Endodermal cell (in vitro differentiated cells): ENCODE results near the gene KCTD3. TPM values are rescaled to one million over a fixed set of nuclear protein-coding genes. Genes with fewer than 3 reads are reported as not detected.

ENCODE experiments used
- DNase-seq: peaks from one replicate; pipeline ENCODE4 v3.0.0-alpha.2; 2017
- H3K27ac ChIP-seq: 2 replicates; pipeline ENCODE4 v1.5.1; 2013; ENCODE audit warnings: mild to moderate bottlenecking, low read depth, low read length, moderate library complexity
- H3K27me3 ChIP-seq: 2 replicates; pipeline ENCODE4 v1.6.1; 2013; ENCODE audit warnings: mild to moderate bottlenecking, low read length, moderate library complexity; ENCODE audit not compliant: insufficient read depth, control insufficient read depth, poor library complexity, severe bottlenecking
- H3K36me3 ChIP-seq: 2 replicates; pipeline ENCODE4 v1.7.0; 2013; ENCODE audit warnings: mild to moderate bottlenecking, low read length, moderate library complexity; ENCODE audit not compliant: control insufficient read depth, insufficient read depth
- H3K4me1 ChIP-seq: one replicate; pipeline ENCODE4 v1.7.0; 2013; ENCODE audit warnings: low read length; ENCODE audit not compliant: control insufficient read depth, insufficient read depth
- H3K4me3 ChIP-seq: 2 replicates; pipeline ENCODE4 v1.5.1; 2013; ENCODE audit warnings: mild to moderate bottlenecking, low read length, moderate library complexity
- H3K9ac ChIP-seq: 2 replicates; pipeline ENCODE4 v1.6.1; 2013; ENCODE audit warnings: mild to moderate bottlenecking, low read length, moderate library complexity; ENCODE audit not compliant: poor library complexity, severe bottlenecking; ENCODE audit errors: extremely low read depth
- H3K9me3 ChIP-seq: 2 replicates; pipeline ENCODE4 v1.6.1; 2013; ENCODE audit warnings: mild to moderate bottlenecking, low read length, moderate library complexity; ENCODE audit not compliant: control insufficient read depth
- H3K27ac Mint-ChIP-seq: 2 replicates; pipeline ENCODE4 v1.8.0; 2020; ENCODE audit warnings: mixed read lengths
- H3K27me3 Mint-ChIP-seq: 2 replicates; pipeline ENCODE4 v1.8.0; 2021; ENCODE audit warnings: mild to moderate bottlenecking, mixed read lengths; ENCODE audit not compliant: insufficient read depth
- H3K36me3 Mint-ChIP-seq: 2 replicates; pipeline ENCODE4 v1.8.0; 2020; ENCODE audit warnings: low read depth, mixed read lengths
- H3K4me1 Mint-ChIP-seq: 2 replicates; pipeline ENCODE4 v1.8.0; 2020; ENCODE audit warnings: mixed read lengths
- H3K4me3 Mint-ChIP-seq: 2 replicates; pipeline ENCODE4 v1.8.0; 2020; ENCODE audit warnings: mild to moderate bottlenecking, moderate library complexity, mixed read lengths
- H3K9me3 Mint-ChIP-seq: 2 replicates; pipeline ENCODE4 v1.8.0; 2020; ENCODE audit warnings: mild to moderate bottlenecking, mixed read lengths
- CTCF ChIP-seq: fragments of 200-600 bp; sonication (generic); conservative IDR thresholded peaks from 2 replicates; pipeline ENCODE4 v1.5.0; 2021; ENCODE audit warnings: antibody characterized with exemption, mild to moderate bottlenecking
- WGBS, 2 experiments: methylation state at CpG; one replicate each; pipeline versions ENCODE4 v1.1.5 to v1.1.7; 2013; ENCODE audit warnings: missing lambda C conversion rate in 2 of 2, mixed read lengths in 1 of 2; ENCODE audit not compliant: insufficient coverage in 1 of 2, insufficient read length in 1 of 2; 5-methylcytosine and 5-hydroxymethylcytosine counted together
- total RNA-seq, 2 donors: library from RNA; stranded (reverse); fragmentation: NEBNext Ultra II Directional in 1 of 2; extraction: Animal tissue kit (Norgen Biotek cat#: 25700) in 1 of 2; gene quantifications; 2 replicates in 1 of 2; 3 replicates in 1 of 2; pipeline ENCODE4 v1.2.1, GENCODE V29; 2021

Gene KCTD3
- total RNA-seq, 2 donors from 2014 or later: 42.2 to 46.5 TPM

DNA sequence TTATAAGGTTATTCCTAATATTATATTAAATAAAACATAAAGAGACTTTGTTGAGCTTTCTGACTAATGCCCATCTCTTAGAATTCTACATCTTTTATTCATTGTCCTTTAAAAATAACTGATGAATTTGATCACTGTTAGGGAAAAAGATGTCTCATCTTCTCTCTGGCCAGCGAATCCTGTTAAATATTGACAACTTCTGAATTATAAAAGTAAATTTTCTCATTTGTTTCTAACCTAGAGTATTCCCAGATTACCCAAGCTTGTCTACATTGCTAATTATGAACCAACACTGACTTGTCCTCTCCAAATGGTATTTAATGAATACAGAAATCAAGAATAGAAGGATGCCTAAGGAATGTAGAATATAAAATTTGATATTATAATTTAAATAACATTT lies 24.8 kb upstream of the KCTD3 start:
- Histone ChIP-seq H3K9me3 (no peaks in the 10 kb centered on the region), H3K27me3 (no peaks in the 10 kb centered on the region), H3K27ac (no peak overlapping the region), H3K9ac (no peak overlapping the region), H3K4me3 (no peak overlapping the region), H3K36me3 (no peaks in the 10 kb centered on the region), H3K4me1 (no peaks in the 10 kb centered on the region)
- DNase-seq: no peak
- Mint-ChIP-seq H3K9me3 (peaks cover 5% of the 10 kb centered on the region), H3K27me3 (no peaks in the 10 kb centered on the region), H3K4me1 (no peaks in the 10 kb centered on the region), H3K36me3 (no peaks in the 10 kb centered on the region), H3K27ac (no peak overlapping the region), H3K4me3 (no peak overlapping the region)
- TF ChIP-seq CTCF: no peak
- WGBS, 2 experiments: 100% methylated on average over 1 of the region's 1 CpG; no CpG with 5 or more reads in 1 of the 2 experiments

- no peaks in the 10 kb centered on the region for H3K27me3 ChIP-seq
- no peak overlapping the region for H3K4me3 Mint-ChIP-seq
- no peak overlapping the region for H3K27ac ChIP-seq
- H3K27me3 Mint-ChIP-seq: no peaks in the 10 kb centered on the region
- TF ChIP-seq CTCF: no peak
- no peak overlapping the region for H3K4me3 ChIP-seq
- H3K36me3 Mint-ChIP-seq: no peaks in the 10 kb centered on the region
- peaks cover 5% of the 10 kb centered on the region for H3K9me3 Mint-ChIP-seq
- WGBS, 2 experiments: 100% methylated on average over 2 of the region's 2 CpGs; no CpG with 5 or more reads in 1 of the 2 experiments
- no peaks in the 10 kb centered on the region for H3K4me1 Mint-ChIP-seq
- H3K9ac ChIP-seq: no peak overlapping the region
- no peaks in the 10 kb centered on the region for H3K9me3 ChIP-seq
- DNase-seq: no peak
- H3K27ac Mint-ChIP-seq: no peak overlapping the region
- no peaks in the 10 kb centered on the region for H3K36me3 ChIP-seq
- H3K4me1 ChIP-seq: no peaks in the 10 kb centered on the region
These were observed 23.9 kb upstream of the KCTD3 start for GRCh38 chr1:215543191-215543606.

DNA sequence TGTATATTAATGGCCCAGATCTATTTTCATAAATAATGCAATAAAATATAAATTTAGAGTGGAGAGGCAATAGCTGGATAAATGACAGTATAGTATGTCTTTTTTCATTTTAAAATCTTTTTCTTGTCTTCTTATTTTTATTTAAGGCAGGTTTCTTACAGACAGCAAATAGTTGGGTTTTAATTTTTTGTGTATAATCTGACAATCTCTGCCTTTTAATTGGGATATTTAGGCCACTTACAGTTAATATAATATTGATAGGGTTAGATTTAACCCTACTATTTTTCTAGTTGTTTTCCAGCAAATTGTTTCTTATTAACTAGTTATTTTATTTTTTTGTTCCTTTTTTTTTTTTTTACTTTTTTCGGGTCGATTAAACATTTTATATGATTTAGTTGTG lies 23.3 kb upstream of the KCTD3 start:
- H3K4me3 ChIP-seq: no peak overlapping the region
- Mint-ChIP-seq H3K4me1 (no peaks in the 10 kb centered on the region), H3K4me3 (no peak overlapping the region), H3K27me3 (no peaks in the 10 kb centered on the region), H3K27ac (no peak overlapping the region), H3K9me3 (peaks cover 5% of the 10 kb centered on the region), H3K36me3 (no peaks in the 10 kb centered on the region)
- TF ChIP-seq CTCF: no peak
- H3K4me1 ChIP-seq: no peaks in the 10 kb centered on the region
- H3K27ac ChIP-seq: no peak overlapping the region
- WGBS, 2 experiments: no CpG with 5 or more reads among the region's 2 CpGs
- no peak overlapping the region for H3K9ac ChIP-seq
- H3K9me3 ChIP-seq: no peaks in the 10 kb centered on the region
- DNase-seq: no peak
- no peaks in the 10 kb centered on the region for H3K27me3 ChIP-seq
- no peaks in the 10 kb centered on the region for H3K36me3 ChIP-seq
